IPS DF 6.9 (cell line): Measurements from ENCODE around the gene SFMBT1.
"Not testable (repeated sequence)": the region's sequence is repeated elsewhere in the genome, so short reads cannot be mapped to it uniquely, and the experiment has no call there.

Experiments used
- DNase-seq: peaks from one replicate; pipeline ENCODE4 v3.0.0-alpha.2; 2013; ENCODE audit warnings: low read depth, low spot score
- H3K27ac ChIP-seq: one replicate; pipeline ENCODE4 v1.5.1; 2013; ENCODE audit warnings: low read length, control low read depth
- H3K27me3 ChIP-seq: 2 replicates; pipeline ENCODE4 v1.6.1; 2013; ENCODE audit warnings: mild to moderate bottlenecking, low read length; ENCODE audit not compliant: control insufficient read depth, insufficient read depth
- H3K36me3 ChIP-seq: 2 replicates; pipeline ENCODE4 v1.6.1; 2013; ENCODE audit warnings: low read length; ENCODE audit not compliant: control insufficient read depth, insufficient read depth
- H3K4me1 ChIP-seq: 2 replicates; pipeline ENCODE4 v1.6.1; 2013; ENCODE audit warnings: low read length; ENCODE audit not compliant: control insufficient read depth, insufficient read depth
- H3K4me3 ChIP-seq: 2 replicates; pipeline ENCODE4 v1.5.1; 2013; ENCODE audit warnings: mild to moderate bottlenecking, low read length
- H3K9me3 ChIP-seq: 2 replicates; pipeline ENCODE4 v1.6.1; 2013; ENCODE audit warnings: low read length, inconsistent platforms; ENCODE audit not compliant: control insufficient read depth, insufficient read depth
- WGBS: extraction: QIAGEN DNeasy Blood & Tissue Kit; methylation state at CpG from one replicate; pipeline ENCODE4 v1.1.7; 2013; ENCODE audit warnings: mixed read lengths, missing lambda C conversion rate; ENCODE audit not compliant: insufficient read length, insufficient coverage; 5-methylcytosine and 5-hydroxymethylcytosine counted together

The SFMBT1 gene

DNA sequence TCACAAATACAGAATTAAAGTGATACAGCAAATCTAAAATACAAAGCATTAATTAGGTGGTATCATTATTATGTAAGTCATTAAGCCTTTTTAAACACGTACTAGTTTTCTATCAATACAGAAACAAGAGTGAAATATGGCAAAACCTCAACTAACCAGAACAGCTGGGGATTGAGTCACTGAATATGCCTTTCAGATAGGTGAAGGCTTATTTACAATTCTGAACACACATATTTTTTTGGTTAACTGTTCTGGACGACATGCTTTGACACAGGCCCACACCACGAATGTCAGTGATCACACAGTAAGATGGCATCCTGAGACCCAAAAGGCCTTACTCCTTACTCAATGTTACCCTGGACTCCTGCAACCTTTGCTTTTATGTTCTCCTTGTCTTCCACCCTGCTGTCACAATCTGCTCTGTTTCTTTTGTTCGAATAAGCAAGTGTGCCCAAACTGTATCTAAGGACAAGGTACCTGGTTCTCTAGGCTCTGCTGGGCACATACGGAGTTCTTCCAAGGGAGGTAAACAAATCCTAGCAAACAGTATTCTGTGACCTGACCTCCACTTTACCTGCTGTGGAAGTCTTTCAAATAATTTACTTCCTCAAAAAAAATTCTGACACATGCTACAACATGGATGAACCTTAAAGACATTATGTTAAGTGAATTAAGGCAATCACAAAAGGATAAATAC lies 7.0 kb downstream of the SFMBT1 start:
- no CpG with 5 or more reads among the region's 5 CpGs for WGBS
- no peaks in the 10 kb centered on the region for H3K4me1 ChIP-seq
- no peaks in the 10 kb centered on the region for H3K36me3 ChIP-seq
- no peak for DNase-seq
- no peak overlapping the region for H3K27ac ChIP-seq
- H3K4me3 ChIP-seq: no peak overlapping the region
- H3K9me3 ChIP-seq: no peaks in the 10 kb centered on the region
- peaks cover 2% of the 10 kb centered on the region; the same call in 1 of the 2 replicates for H3K27me3 ChIP-seq

DNA sequence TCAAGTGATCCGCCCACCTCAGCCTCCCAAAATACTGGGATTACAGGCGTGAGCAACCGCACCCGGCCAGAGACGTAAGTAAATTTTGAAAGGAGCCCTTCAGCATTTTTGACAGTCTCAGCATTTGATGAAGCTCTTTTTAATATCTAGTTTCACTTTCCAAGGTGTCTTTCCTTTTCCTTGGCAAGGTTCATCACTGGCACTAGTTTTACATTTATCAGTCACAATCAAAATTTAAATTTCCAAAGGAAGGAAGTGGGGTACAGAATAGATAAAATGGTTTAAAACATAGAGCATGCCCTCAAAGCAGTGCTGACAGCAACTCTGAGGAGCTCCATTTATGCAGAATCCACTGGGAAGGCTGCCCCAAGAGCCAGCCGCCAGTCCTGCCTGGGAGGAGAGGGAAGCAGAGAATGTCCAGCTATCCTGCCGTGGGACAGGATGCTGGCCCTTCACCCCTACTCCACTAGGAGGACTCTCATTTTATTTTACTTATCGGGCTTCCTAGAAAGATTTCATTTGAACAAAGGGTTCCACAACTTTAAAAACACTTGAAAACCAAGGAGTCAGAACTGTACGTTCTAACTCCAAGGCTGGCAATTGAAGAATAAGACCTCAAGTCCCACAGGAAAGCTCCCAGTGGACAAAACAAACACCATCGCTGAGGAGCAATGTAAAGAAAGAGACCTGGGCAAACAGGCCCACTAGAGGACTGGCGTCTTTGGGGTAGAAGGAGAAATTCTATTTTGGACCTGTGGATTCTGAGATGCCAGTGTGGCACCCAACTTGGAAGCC lies 9.9 kb downstream of the SFMBT1 start:
- no peaks in the 10 kb centered on the region; the same call in 1 of the 2 replicates for H3K4me1 ChIP-seq
- no peaks in the 10 kb centered on the region for H3K9me3 ChIP-seq
- WGBS: no CpG with 5 or more reads among the region's 11 CpGs
- H3K36me3 ChIP-seq: no peaks in the 10 kb centered on the region
- no peak overlapping the region for H3K4me3 ChIP-seq
- H3K27ac ChIP-seq: no peak overlapping the region
- H3K27me3 ChIP-seq: no peaks in the 10 kb centered on the region
- no peak for DNase-seq

DNA sequence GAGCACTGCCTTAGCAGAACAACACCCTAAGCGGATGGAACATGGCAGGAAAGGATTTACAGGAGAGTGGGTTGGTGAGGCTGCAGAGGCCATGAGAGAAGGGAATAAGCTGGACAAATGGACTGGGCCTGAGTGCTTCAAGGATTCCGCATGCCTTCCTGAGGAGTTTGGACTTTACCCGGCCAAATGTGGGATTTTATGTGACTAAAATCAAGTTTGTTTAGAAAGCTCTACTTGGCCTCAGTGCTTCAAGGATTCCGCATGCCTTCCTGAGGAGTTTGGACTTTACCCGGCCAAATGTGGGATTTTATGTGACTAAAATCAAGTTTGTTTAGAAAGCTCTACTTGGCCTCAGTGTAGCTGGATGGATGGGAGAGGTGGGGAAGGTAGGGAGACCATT lies 10.9 kb downstream of the SFMBT1 start:
- DNase-seq: not testable (repeated sequence)

DNA sequence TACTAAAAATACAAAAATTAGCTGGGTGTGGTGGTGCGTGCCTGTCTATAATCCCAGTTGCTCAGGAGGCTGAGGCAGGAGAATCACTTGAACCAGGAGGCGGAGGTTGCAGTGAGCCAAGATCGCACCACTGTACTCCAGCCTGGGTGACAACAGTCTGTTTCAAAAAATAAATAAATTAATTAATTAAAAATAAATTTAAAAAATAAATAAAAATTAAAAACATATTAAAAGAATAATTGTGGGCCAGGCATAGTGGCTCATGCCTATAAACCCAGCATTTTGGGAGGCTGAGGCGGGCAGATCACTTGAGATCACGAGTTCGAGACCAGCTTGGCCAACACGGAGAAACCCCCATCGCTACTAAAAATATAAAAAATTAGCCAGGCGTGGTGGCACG lies 11.5 kb downstream of the SFMBT1 start:
- DNase-seq, H3K4me1 ChIP-seq, H3K9me3 ChIP-seq, H3K36me3 ChIP-seq, H3K27ac ChIP-seq, H3K27me3 ChIP-seq, H3K4me3 ChIP-seq: not testable (repeated sequence)
- WGBS: no CpG with 5 or more reads among the region's 10 CpGs

More for the DNA sequence above, 10.9 kb downstream of the SFMBT1 start:
- not testable (repeated sequence) for H3K4me3 ChIP-seq, H3K4me1 ChIP-seq, H3K27me3 ChIP-seq, H3K27ac ChIP-seq, H3K36me3 ChIP-seq, H3K9me3 ChIP-seq
- WGBS: no CpG with 5 or more reads among the region's 5 CpGs

DNA sequence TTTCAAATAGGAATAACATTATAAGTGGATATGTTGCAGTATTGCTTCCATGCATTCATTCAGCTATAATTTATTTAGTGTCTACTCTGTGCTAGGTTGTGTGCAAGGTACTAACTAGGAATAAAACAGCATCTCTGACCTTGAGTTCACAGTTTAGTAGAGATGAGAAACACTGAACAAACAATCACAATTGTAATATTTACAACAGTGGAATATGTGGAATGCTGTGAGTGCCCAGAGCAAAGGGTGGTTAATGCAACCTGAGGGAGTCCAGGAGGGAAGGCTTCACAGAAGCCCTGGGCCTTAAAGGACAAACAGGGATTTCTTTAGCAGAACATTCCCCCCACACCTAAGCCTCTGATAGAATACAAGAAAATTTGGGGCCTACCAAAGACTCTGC lies 13.3 kb downstream of the SFMBT1 start:
- Histone ChIP-seq H3K4me1 (peaks cover 3% of the 10 kb centered on the region; the same call in 1 of the 2 replicates), H3K36me3 (no peaks in the 10 kb centered on the region), H3K4me3 (no peak overlapping the region), H3K27ac (no peak overlapping the region), H3K9me3 (no peaks in the 10 kb centered on the region), H3K27me3 (no peaks in the 10 kb centered on the region)
- DNase-seq: no peak

DNA sequence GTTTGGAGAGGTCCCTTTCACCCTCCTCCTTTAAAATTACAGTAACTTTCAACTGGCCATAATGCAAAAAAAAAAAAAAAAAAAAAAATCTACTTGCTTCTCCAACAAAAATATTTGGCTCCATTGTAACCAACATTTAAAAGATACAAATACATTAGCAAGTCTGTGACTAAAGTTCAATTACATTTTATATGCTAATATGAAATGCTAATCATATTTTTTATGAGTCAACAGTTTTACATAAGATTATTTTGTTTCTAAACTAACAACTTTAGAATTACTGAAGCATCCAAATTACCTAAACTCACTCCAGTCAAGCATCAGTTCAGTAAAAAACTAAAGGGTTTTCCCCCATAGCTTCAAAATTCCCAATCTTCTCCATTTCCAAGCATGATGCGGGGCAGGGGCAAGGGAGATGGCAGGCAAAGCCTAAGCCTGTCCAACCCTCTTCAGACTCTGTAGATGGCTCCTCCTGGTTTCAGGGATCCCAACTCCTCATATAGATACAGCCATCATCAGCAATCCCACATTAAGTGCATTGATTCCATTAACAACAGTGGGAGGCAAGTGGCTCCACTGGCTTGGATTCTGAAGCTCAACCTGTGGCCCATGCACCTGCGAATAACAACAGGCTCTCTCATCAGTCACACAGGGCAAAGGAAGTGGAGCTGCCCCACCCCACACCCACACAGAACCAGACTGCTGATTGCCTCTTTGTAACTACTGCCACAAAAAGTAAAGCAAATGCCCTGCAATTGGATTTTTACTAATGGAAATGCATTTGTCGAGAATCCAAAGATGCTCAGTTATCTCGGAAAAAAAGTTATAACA lies 15.0 kb downstream of the SFMBT1 start:
- Histone ChIP-seq H3K27me3 (no peaks in the 10 kb centered on the region), H3K9me3 (no peaks in the 10 kb centered on the region), H3K27ac (no peak overlapping the region), H3K4me1 (peaks cover 3% of the 10 kb centered on the region; the same call in 1 of the 2 replicates), H3K4me3 (no peak overlapping the region), H3K36me3 (no peaks in the 10 kb centered on the region)
- no CpG with 5 or more reads among the region's 4 CpGs for WGBS
- DNase-seq: no peak

DNA sequence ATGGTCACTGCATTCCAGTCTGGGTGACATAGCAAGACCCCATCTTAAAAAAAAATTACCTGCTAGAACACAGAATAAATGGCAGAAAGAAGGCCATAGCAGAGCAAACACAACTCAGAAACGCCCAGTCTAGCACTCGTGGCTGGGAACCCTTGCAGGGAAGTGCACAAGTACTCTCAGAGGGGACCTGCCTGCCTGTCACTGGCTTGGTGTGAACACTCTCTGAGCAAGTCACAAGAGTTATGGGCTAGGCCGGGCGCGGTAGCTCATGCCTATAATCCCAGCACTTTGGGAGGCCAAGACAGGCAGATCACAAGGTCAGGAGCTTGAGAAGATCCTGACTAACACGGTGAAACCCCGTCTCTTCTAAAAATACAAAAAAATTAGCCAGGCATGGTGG lies 17.2 kb downstream of the SFMBT1 start:
- H3K27me3 ChIP-seq: no peaks in the 10 kb centered on the region
- no peak for DNase-seq

DNA sequence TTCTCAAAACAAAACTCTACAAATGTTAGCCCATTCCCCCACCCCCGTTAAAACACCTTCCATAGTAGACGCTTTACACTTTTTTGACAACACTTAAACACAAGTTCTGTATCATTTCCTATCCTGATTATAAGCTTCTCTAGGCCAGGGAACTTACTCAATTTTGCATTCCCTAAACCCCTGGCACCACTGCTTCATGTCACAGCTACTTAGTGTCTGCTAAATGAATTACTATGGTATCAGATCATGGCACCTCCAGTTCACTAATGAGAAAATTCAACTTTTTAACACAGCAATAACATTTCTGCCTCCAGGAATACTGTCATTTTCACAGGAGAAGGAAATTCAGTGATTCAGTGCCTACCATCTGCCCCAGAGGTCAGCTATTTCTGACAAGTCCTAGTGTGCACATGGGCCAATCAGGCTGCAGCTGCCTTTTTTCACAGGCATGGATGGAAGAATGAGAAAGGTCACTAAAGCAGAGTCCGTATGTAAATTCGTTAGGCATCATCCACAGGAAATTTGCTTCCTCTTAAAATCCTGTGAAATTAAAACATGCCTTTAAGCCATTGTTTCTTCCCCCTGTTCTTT lies 18.5 kb downstream of the SFMBT1 start:
- no peak for DNase-seq
- WGBS: 100% methylated on average over 2 of the region's 4 CpGs
- Histone ChIP-seq H3K4me1 (peaks cover 3% of the 10 kb centered on the region; the same call in 1 of the 2 replicates), H3K36me3 (no peaks in the 10 kb centered on the region), H3K27ac (no peak overlapping the region), H3K4me3 (no peak overlapping the region), H3K27me3 (no peaks in the 10 kb centered on the region), H3K9me3 (no peaks in the 10 kb centered on the region)

More for the DNA sequence above, 17.2 kb downstream of the SFMBT1 start:
- Histone ChIP-seq H3K36me3 (no peaks in the 10 kb centered on the region), H3K27ac (no peak overlapping the region), H3K9me3 (no peaks in the 10 kb centered on the region), H3K4me1 (peaks cover 3% of the 10 kb centered on the region; the same call in 1 of the 2 replicates), H3K4me3 (no peak overlapping the region)
- WGBS: no CpG with 5 or more reads among the region's 7 CpGs

DNA sequence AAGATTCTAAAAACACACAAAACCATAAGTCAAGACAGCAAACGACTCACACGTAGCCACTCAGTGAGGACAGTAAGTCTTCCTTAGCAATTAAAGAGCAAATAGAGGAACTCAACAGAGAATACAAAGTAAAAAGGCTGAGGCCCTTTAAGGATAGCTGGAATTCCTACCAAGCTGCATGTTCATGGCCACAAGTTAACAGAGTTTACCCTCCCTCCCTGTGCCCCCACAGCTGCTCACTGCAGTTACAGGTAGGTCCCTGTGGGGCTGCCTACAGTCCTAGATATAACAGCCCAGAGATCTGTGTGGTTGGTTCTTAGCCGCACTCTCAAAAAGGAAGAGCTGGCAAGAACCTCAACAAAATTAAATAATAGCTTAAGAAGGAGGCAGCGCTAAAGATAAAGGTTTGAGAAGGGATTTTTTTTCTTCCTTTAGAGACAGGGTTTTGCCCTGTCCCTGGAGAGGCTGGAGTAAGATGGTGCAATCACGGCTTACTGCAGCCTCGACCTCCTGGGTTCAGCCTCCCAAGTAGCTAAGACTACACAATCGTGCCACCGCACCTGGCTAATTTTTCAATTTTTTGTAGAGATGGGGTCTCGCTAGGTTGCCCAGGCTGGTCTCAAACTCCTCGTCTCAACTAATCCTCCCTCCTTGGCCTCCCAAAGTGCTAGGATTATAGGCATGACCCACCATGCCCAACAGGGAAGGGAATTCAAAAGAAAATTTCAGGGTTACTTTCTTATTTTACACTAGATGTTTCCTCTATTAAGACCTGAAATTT lies 19.3 kb downstream of the SFMBT1 start:
- no peak for DNase-seq
- H3K9me3 ChIP-seq: no peaks in the 10 kb centered on the region
- no peaks in the 10 kb centered on the region for H3K27me3 ChIP-seq
- H3K27ac ChIP-seq: no peak overlapping the region
- H3K4me3 ChIP-seq: no peak overlapping the region
- no CpG with 5 or more reads among the region's 10 CpGs for WGBS
- H3K4me1 ChIP-seq: peaks cover 3% of the 10 kb centered on the region; the same call in 1 of the 2 replicates
- H3K36me3 ChIP-seq: no peaks in the 10 kb centered on the region
